Activated naive CD4-positive, alpha-beta T cell treated with anti-CD3 and anti-CD28 coated beads, Interleukin-2, amount 10 ng/mL, durations not matched to agents 7 days and 5 days (primary cell): ENCODE data around the gene AFAP1.

Source experiments
- CTCF ChIA-PET: fragments of 350-600 bp; sonication (Branson Sonifier 250); formaldehyde crosslinking; loops from one replicate; lab custom pipeline; 2021; ENCODE audit warnings: antibody characterized with exemption; lab: Charles Lee
- DNase-seq: peaks from one replicate; pipeline ENCODE4 v3.0.0-alpha.2; 2020
- H3K27ac Mint-ChIP-seq: one replicate; pipeline ENCODE4 v1.8.0; 2021; ENCODE audit warnings: mild to moderate bottlenecking, moderate library complexity, mixed read lengths
- H3K27me3 Mint-ChIP-seq: one replicate; pipeline ENCODE4 v1.8.0; 2021; ENCODE audit warnings: mild to moderate bottlenecking, mixed read lengths
- H3K36me3 Mint-ChIP-seq: one replicate; pipeline ENCODE4 v1.8.0; 2021; ENCODE audit warnings: mixed read lengths
- H3K4me1 Mint-ChIP-seq: one replicate; pipeline ENCODE4 v1.8.0; 2021; ENCODE audit warnings: mixed read lengths
- H3K4me3 Mint-ChIP-seq: one replicate; pipeline ENCODE4 v1.8.0; 2021; ENCODE audit warnings: mild to moderate bottlenecking, moderate library complexity, mixed read lengths
- H3K9me3 Mint-ChIP-seq: one replicate; pipeline ENCODE4 v1.8.0; 2021; ENCODE audit warnings: mixed read lengths

Gene AFAP1

DNA sequence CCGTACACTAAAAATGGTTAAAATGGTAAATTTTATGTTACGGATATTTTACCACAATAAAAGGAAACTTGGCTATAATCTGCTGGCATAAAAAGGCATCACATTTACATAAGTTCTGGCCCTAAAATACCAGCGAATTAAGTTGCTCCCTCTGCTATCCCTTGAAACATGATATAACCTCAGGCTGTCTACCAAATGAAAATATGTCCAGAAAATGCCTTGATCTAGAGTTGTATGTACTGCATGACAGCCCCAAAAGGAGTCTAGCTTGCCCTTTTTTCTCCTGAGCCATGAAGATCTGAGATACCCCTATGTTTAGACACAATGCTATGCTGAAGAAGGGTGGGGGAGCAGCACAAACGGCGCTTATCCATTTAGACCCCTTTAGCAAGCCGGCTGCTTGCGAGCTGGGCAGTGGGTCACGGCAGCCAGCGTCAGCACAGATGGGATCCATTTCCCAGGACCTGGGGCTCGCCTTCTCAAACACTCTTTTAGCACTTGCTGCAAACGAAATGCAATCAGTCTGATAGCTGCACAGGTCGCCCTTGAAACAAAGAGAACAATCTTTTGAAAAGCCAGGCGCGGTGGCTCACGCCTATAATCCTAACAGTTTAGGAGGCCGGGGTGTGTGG is 77.0 kb downstream of the AFAP1 start:
- peaks cover 22% of the 10 kb centered on the region for H3K36me3 Mint-ChIP-seq
- H3K4me1 Mint-ChIP-seq: peaks cover 26% of the 10 kb centered on the region
- no peak overlapping the region for H3K27ac Mint-ChIP-seq
- CTCF ChIA-PET: interaction anchor here (1.4 kb wide), 1 partner anchor 14 kb away, joined by 3 read pairs; no protein-coding TSS in a partner anchor
- H3K4me3 Mint-ChIP-seq: no peak overlapping the region
- H3K27me3 Mint-ChIP-seq: peaks cover 4% of the 10 kb centered on the region
- peaks cover 6% of the 10 kb centered on the region for H3K9me3 Mint-ChIP-seq
- DNase-seq: no peak

GRCh38 chr4:7861440-7861881 is 78.2 kb downstream of the AFAP1 start:
- no peak for DNase-seq
- Mint-ChIP-seq H3K27ac (no peak overlapping the region), H3K9me3 (peaks cover 7% of the 10 kb centered on the region), H3K27me3 (peaks cover 4% of the 10 kb centered on the region), H3K4me3 (no peak overlapping the region), H3K4me1 (peaks cover 31% of the 10 kb centered on the region), H3K36me3 (peaks cover 27% of the 10 kb centered on the region)
- CTCF ChIA-PET: no interaction called here

DNA sequence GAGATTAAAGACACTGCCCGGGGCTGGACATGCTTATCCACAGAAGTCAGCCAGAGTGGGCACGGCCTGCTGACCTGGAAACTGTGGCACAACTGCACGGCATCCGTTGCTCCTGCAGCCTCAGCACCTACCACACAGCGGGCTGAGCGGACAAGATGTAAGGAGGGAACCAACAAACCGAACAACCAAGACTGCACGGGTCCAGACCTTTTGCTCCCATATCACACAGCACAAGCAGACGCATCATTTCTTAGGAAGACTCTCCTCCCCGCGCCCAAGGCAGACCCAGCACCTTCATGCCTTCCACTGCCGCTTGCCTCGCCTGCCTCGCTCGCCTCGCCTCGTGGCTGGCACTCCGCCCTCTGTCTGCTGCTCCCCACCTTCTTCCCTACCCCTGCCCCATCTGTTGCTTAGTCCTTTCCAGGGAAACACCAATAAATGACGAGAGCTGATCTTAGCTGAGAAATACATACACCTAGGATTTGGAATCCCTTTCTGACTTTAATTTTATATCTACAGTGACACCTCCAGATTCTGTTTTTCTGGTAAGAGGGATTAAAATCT is 79.0 kb downstream of the AFAP1 start:
- Mint-ChIP-seq H3K4me3 (no peak overlapping the region), H3K4me1 (peaks cover 37% of the 10 kb centered on the region), H3K27me3 (peaks cover 4% of the 10 kb centered on the region), H3K36me3 (peaks cover 26% of the 10 kb centered on the region), H3K9me3 (peaks cover 7% of the 10 kb centered on the region), H3K27ac (no peak overlapping the region)
- DNase-seq: no peak
- CTCF ChIA-PET: no interaction called here

- H3K4me3 Mint-ChIP-seq: no peak overlapping the region
- CTCF ChIA-PET: no interaction called here
- DNase-seq: no peak
- peaks cover 7% of the 10 kb centered on the region for H3K9me3 Mint-ChIP-seq
- H3K4me1 Mint-ChIP-seq: peaks cover 51% of the 10 kb centered on the region
- peaks cover 27% of the 10 kb centered on the region for H3K36me3 Mint-ChIP-seq
- no peak overlapping the region for H3K27ac Mint-ChIP-seq
- H3K27me3 Mint-ChIP-seq: peaks cover 4% of the 10 kb centered on the region
Observed at GRCh38 chr4:7859326-7859725, 80.3 kb downstream of the AFAP1 start.

DNA sequence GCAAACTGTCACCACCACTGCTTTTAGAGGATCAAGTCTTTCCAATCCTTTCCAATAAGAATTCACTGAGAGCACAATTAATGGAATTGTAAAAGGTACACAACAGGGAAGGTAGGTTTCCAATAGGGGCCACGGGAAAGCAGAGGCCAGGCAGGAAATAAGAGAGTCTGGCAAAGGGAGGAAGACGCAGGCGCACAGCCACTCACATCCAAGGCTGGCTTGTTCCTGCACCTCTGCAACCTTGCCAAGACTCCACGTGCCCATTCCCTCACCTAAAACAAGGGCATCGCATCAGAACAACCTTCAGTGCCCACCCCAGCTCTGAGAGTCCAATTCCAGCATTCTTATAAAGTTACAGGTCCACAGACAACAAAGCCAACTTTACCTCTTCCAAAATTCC is 81.2 kb downstream of the AFAP1 start:
- DNase-seq: no peak
- no peaks in the 10 kb centered on the region for H3K27me3 Mint-ChIP-seq

GRCh38 chr4:7857993-7858392 is 81.7 kb downstream of the AFAP1 start:
- no peak for DNase-seq
- Mint-ChIP-seq H3K4me3 (no peak overlapping the region), H3K4me1 (peaks cover 58% of the 10 kb centered on the region), H3K9me3 (peaks cover 4% of the 10 kb centered on the region), H3K27ac (peak overlapping the region; percentile 30), H3K27me3 (no peaks in the 10 kb centered on the region), H3K36me3 (peaks cover 35% of the 10 kb centered on the region)
- CTCF ChIA-PET: interaction anchor here (0.5 kb wide), 1 partner anchor 58 kb away, joined by 4 read pairs; no protein-coding TSS in a partner anchor

More for the DNA sequence above, 81.2 kb downstream of the AFAP1 start:
- H3K4me3 Mint-ChIP-seq: no peak overlapping the region
- H3K9me3 Mint-ChIP-seq: peaks cover 2% of the 10 kb centered on the region
- peaks cover 55% of the 10 kb centered on the region for H3K4me1 Mint-ChIP-seq
- peaks cover 32% of the 10 kb centered on the region for H3K36me3 Mint-ChIP-seq
- H3K27ac Mint-ChIP-seq: peak overlapping the region; percentile 30
- CTCF ChIA-PET: no interaction called here

- no peak for DNase-seq
- H3K9me3 Mint-ChIP-seq: peaks cover 4% of the 10 kb centered on the region
- no peak overlapping the region for H3K4me3 Mint-ChIP-seq
- no peaks in the 10 kb centered on the region for H3K27me3 Mint-ChIP-seq
- peaks cover 38% of the 10 kb centered on the region for H3K36me3 Mint-ChIP-seq
- CTCF ChIA-PET: interaction anchor here (1.4 kb wide), 1 partner anchor 13 kb away, joined by 4 read pairs; no protein-coding TSS in a partner anchor
- peak overlapping the region; percentile 47 for H3K27ac Mint-ChIP-seq
- peaks cover 65% of the 10 kb centered on the region for H3K4me1 Mint-ChIP-seq
Observed at GRCh38 chr4:7857238-7857701, 82.4 kb downstream of the AFAP1 start.

DNA sequence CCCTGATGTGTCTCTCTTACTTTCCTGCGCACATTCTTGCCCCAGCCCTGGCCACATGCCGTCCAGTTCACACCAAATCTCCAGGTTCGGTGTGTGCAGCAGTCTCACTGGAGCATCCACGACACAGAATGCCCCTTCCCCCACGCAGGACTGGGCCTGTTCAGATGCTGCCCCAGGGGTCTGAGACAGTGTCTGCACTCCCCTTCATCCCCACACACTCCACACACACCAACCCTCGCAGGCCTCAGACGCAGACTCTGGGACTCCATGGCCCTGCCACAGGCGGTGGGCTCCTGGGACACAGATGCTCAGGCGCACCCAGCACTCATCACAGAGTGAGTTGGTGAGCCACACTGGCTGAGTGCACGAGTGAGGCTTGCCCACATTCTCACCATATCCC is 83.9 kb downstream of the AFAP1 start:
- CTCF ChIA-PET: interaction anchor here (1.3 to 1.8 kb wide), 3 partner anchors 11 to 51 kb away, joined by 3 to 15 read pairs (median 4); no protein-coding TSS in a partner anchor
- peaks cover 4% of the 10 kb centered on the region for H3K9me3 Mint-ChIP-seq

GRCh38 chr4:7854697-7855370 is 84.8 kb downstream of the AFAP1 start:
- DNase-seq: peak; percentile 83
- Mint-ChIP-seq H3K4me3 (peak overlapping the region; percentile 40), H3K36me3 (peaks cover 44% of the 10 kb centered on the region), H3K4me1 (peaks cover 89% of the 10 kb centered on the region), H3K27me3 (no peaks in the 10 kb centered on the region), H3K9me3 (peaks cover 4% of the 10 kb centered on the region), H3K27ac (peak overlapping the region; percentile 98)
- CTCF ChIA-PET: interaction anchor here (0.8 to 3.3 kb wide), 7 partner anchors 9 to 84 kb away, joined by 3 to 17 read pairs (median 3); no protein-coding TSS in a partner anchor

More for the DNA sequence above, 83.9 kb downstream of the AFAP1 start:
- Mint-ChIP-seq H3K27me3 (no peaks in the 10 kb centered on the region), H3K36me3 (peaks cover 47% of the 10 kb centered on the region), H3K4me1 (peaks cover 80% of the 10 kb centered on the region), H3K27ac (peak overlapping the region; percentile 98), H3K4me3 (peak overlapping the region; percentile 10)
- no peak for DNase-seq

GRCh38 chr4:7854216-7854615 is 85.4 kb downstream of the AFAP1 start:
- Mint-ChIP-seq H3K27me3 (no peaks in the 10 kb centered on the region), H3K4me1 (peaks cover 93% of the 10 kb centered on the region), H3K36me3 (peaks cover 49% of the 10 kb centered on the region), H3K9me3 (peaks cover 4% of the 10 kb centered on the region), H3K4me3 (peak overlapping the region; percentile 40), H3K27ac (peak overlapping the region; percentile 98)
- no peak for DNase-seq
- CTCF ChIA-PET: interaction anchor here (0.7 to 3.3 kb wide), 5 partner anchors 8 to 84 kb away, joined by 3 to 17 read pairs (median 3); no protein-coding TSS in a partner anchor

DNA sequence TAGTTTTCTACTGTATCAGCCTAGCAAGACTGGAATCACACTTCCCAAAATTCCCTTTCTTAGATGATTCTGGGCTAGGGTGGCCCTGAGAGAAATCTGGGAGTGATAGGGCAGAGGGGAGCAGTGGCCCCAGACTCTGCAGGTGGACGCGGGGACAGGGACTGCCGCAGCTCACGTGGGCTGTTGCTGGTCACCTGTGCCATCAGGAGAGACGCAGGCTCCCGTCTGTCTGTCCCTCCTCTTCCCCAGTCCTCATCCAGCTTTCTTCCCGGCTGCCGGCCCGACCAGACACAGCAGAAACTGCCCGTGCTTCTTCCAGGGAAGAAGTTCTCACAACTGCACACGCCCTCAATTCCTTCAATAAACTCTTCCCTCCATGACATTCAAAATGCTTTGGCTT is 86.4 kb downstream of the AFAP1 start:
- no peak for DNase-seq
- Mint-ChIP-seq H3K9me3 (peaks cover 4% of the 10 kb centered on the region), H3K4me3 (no peak overlapping the region), H3K4me1 (peaks cover 85% of the 10 kb centered on the region), H3K27ac (no peak overlapping the region), H3K36me3 (peaks cover 50% of the 10 kb centered on the region), H3K27me3 (no peaks in the 10 kb centered on the region)
- CTCF ChIA-PET: interaction anchor here (0.7 to 3.3 kb wide), 2 partner anchors 9 to 11 kb away, joined by 3 to 17 read pairs; no protein-coding TSS in a partner anchor

- CTCF ChIA-PET: interaction anchor here (0.5 to 3.3 kb wide), 2 partner anchors 8 to 48 kb away, joined by 3 to 17 read pairs; no protein-coding TSS in a partner anchor
- peaks cover 4% of the 10 kb centered on the region for H3K9me3 Mint-ChIP-seq
- H3K36me3 Mint-ChIP-seq: peaks cover 52% of the 10 kb centered on the region
- H3K4me3 Mint-ChIP-seq: no peak overlapping the region
- peaks cover 79% of the 10 kb centered on the region for H3K4me1 Mint-ChIP-seq
- no peaks in the 10 kb centered on the region for H3K27me3 Mint-ChIP-seq
- no peak for DNase-seq
- H3K27ac Mint-ChIP-seq: peak overlapping the region; percentile 62
Observed at GRCh38 chr4:7852568-7853185, 87.0 kb downstream of the AFAP1 start.

DNA sequence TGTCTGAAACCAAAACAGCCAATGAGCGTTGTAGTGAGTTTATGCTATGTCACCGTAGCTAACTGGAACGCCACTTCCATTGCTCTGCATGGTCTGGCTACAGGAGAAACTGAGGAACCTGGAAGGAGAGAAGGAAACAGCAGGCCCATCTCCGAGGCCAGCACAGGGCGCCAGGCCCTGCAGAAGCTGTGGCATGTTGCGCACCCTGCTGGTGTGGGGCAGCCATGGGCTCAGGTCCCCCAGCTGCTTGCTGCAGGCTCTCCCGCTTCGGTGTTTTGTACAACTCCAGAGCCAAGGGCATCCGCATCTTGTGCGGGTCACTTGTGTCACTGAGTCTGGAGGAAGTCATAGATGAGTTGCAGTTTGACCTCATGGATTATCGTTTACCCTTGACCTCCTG is 89.2 kb downstream of the AFAP1 start:
- CTCF ChIA-PET: interaction anchor here (1.0 to 2.6 kb wide), 10 partner anchors 14 to 138 kb away, joined by 3 to 12 read pairs (median 5); no protein-coding TSS in a partner anchor
- DNase-seq: no peak
- Mint-ChIP-seq H3K36me3 (peaks cover 50% of the 10 kb centered on the region), H3K9me3 (peaks cover 2% of the 10 kb centered on the region), H3K4me3 (no peak overlapping the region), H3K4me1 (peaks cover 64% of the 10 kb centered on the region), H3K27ac (peak overlapping the region; percentile 55), H3K27me3 (no peaks in the 10 kb centered on the region)
